DMS79 (cell line): ENCODE measurements around the gene L3MBTL4.

Experiments used
- DNase-seq: peaks from one replicate; lab custom pipeline; 2025; lab: John Stamatoyannopoulos, UW

The L3MBTL4 gene

DNA sequence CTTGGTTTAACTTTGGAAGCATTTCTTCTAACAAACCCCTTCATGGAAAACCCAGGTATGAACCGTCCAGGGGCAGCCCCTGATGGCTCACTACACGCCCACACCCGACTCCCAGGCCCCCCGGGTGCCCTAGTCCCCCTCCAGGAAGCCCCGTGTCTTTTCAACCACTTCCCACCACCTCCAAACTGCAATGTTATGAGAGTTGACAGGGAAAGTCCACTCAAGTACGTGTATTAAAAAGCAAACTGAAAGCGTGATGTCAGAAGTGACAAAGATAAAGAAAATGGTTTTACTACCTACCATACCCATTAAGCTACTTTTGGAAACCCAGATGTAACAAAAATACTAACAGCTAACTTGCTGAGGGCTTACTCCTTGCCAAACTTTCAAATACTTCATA is 51.5 kb downstream of the L3MBTL4 start:
- no peak for DNase-seq

DNA sequence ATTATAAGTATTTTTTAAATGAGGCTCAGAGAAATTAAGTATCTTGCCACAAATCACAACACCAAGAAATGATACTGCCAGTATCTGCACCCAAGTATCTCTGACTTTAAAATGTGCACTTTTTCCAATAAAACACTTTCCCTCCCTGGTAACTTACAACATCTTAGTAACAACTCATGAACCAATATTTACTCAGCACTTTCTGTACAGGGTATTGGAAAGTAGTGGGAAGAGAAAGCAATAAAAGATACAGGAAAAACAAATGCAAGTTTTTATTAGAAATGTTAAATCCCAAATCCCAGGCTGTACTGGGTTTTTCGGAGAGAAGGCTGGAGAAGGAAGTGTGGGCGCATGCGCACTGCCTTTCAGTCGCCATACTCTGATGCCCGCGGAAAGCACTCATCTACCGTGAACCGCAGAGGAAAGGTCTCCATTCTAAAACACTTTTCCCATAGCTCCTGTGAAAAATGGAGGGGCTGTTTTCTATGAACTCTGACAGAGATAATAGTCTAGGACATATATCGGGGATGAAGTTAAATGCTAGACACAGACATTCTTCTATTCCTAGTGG is 52.1 kb downstream of the L3MBTL4 start:
- no peak for DNase-seq

DNA sequence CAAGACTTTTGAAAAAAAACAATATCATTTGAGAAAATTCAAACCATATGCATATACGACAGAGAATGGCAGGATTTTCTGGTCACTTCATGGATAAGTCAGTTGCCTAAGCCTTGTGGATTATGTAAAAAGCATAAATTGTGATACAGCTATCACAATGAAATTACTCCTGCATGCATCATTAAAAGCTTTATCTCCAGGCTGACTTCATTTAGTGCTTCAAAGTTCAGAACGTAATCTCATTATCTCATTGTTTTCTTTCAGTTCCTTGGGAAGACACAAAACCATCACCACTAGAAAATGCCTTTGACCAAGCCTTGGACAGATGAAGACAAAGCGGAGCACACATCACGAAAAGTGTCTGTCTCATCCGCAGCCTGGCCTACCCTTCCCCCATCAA is 57.0 kb downstream of the L3MBTL4 start:
- no peak for DNase-seq

DNA sequence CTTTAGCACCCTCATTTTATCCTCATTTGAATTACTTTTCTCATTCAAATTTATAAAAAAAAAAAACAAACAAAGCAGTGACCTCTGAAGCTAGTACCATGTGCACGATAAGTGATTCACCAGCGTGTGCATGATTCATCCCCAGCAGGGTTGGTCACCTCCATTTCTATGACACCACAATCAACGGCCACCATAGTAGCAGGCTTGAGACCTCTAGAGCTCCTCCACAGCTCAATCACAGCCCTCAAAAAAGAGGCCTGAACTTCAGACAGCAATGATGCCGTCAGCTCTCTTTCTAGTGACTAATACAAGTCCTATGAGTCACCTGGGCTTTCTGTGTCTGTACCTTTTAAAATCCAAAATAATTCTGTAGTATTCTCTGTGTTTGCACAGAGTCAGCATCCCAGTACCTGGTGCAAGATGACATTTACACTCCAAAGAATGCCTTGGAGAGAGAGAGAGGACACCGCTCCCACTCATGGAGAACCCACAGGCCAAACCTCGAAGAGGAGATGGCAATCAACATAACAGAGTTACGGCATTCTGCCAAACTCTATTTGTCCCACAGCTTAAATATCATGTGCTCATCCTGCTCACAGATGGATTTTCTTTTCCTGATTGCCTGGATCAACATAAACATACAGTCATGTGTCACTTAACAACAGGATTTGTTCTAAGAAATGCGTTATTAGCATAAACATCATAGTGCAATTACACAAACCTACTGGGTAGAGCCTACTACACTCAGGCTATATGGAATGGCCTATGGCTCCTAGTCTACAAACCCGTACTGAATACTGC is 58.7 kb downstream of the L3MBTL4 start:
- DNase-seq, result no peak

DNA sequence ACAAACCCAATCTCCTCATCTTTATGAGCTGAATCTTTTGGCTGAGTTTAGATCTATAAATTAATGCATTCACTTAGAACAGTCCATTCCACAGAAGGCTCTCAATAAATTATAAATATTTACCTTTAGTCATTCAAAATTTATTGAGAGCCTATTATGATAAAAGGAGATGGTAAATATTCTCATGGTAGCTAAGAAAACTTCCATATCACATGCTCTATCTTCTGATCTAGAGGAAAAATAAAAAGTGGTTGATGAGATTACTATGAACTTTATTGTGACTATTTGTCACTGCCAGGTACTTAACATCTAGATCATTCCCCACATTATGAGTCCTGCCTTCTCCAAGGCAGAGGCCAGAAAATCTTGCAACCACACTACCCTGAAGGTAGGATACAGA is 62.4 kb downstream of the L3MBTL4 start:
- no peak for DNase-seq

DNA sequence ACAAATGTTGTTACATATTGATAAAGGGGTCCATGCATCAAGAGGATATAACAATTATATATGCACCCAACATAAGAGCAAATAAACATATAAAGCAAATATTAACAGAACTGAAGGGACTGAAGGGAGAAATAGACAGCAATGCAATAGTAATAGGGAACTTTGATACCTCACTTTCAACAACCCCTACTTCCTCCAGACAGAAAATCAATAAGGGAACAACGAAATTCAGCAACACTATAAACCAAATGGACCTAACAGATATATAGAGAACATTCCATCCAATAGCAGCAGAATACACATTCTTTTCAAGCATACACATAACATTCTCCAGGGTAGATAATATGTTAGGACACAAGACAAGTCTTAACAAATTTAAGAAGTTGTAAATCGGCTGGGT is 71.7 kb downstream of the L3MBTL4 start:
- DNase-seq, result no peak

DNA sequence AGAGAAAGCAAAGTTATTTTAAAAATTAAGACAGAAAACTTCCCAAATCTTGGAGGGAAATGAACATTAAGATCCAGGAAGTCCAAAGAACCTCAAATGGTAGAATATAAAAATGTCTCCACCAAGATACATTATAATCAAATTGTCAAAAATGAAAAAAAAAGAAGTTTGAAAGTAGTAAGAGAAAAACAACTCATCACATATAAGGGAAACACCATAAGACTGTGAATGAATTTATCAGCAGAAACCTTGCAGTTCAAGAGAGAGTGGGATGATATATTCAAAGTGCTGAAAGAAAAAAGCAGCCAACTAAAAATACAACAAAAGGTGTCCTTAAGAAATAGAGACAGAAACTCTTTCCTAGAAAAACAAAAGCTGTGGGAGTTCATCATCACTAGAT is 73.0 kb downstream of the L3MBTL4 start:
- DNase-seq, result no peak

DNA sequence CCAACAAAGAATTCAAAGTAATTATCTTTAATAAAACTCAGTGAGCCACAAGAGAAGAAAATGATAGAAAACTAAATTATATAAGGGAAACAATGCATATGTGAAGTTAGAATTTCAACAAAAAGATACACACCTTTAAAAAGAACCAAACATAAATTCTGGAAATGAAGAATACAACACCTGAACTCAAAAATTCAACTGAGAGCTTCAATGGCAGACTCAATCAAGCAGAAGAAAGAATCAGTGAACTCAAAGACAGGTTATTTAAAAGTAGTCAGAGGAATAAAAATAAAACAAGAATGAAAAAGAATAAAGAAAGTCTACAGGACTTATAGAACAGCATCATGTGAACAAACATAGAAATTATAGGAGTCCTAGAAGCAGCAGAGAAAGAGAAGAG is 73.4 kb downstream of the L3MBTL4 start:
- DNase-seq, result no peak

DNA sequence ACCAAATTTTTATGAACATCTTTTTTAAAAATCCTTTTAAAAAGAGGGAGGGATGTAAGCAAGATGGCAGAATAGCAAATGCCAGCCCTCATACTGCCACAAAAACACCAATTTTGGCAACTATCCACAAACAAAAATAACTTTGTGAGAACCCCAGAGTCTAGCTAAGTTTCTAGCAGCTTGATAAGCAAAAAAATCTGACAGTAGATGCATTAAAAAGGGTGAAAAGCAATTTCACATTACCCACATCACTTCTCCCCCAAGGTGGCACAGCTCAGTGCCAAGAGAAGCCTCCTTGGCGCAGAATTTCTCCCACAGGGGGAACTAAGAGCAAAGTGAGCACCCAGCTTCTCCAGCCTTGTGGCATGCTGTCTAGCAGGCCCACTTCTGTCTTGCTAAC is 74.6 kb downstream of the L3MBTL4 start:
- no peak for DNase-seq

DNA sequence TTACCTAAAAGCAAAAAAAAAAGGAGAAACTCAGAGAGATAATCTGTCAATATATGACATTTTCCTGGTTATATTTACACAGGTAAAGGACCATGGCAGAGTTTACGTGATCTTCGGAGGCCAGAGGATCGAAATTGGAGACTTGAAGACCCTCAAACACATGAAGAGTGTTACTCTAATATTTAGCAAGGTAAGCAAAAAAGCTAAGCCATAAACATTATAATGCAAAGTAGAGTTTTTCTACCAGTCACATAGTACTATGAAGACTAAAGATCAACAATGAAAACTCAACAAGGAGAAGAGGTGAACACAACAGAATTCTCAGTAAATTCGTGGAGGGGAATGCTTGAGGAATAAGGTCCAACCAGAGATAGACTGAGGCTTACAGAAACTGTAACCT is 78.5 kb downstream of the L3MBTL4 start:
- DNase-seq, result no peak

DNA sequence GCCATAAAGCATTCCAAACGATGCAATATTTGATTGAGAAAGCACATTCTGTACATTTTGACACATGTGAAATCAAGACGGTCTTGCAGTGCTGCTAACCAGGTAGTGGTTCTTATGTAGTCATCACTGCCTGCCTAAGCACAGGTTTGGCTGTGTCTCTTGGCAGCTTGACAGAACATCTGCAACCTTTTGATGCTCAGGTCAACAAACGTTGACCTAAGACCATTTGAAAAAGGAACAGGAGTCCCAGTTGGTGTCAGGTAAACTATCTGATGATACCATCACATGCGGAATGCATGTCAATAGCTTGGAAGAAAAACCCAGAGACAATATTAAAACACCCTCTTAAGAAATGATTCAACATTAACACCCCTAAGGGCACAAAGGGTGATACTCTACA is 80.7 kb downstream of the L3MBTL4 start:
- DNase-seq, result no peak

DNA sequence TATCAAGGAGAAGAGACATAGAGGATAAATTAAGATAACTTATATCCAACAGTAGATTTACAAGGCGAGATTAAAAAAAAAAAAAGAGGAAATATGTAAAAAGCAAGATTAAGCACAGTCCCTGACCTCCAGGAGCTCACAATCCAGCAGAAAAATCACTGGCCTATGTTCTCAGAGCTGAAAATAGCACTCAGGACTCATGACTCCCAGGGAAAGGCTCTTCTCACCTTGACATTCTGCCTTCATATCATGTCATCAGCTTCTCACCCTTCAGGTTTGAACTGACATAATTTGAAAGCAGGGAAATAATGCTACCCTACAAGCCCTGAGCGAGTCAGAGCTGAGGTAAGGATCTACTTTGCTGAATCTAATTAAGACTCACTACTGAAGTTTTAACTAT is 82.8 kb downstream of the L3MBTL4 start:
- DNase-seq, result no peak

DNA sequence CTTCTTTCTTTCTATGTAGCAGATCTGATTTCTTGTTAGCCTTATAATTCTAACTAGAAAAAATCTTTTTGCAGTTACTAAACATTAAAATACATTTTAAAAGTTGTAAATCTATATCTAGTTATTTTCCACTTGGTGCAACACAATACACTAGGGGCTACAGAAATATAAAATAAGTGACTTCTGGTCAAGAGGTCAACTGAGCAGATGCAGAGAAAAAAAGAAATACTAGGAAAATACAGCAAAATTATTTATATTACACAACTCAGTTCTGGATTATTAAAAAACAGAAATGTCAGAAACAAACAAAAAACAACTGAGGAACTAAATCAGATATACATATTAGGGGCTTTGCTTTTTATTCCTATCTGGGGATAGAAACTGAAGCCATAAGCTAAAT is 83.9 kb downstream of the L3MBTL4 start:
- no peak for DNase-seq

DNA sequence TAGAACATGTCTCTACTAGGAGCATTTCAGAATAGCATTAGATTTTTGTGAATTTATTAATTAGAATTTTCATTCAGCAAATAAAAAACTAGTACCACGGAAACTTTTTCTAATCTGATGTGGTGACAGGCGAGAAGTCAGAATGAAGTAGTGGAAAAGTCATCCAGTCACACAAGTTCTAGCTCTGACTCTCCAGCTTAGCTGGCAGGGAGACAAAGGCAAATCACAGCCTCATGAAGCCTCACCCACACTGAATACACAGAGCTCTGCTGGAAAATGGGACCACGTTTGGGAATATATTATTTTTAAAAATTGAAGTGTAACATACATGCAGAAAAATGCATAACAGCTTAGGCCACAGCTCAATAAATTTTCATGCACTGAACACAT is 86.1 kb downstream of the L3MBTL4 start:
- DNase-seq, result no peak

DNA sequence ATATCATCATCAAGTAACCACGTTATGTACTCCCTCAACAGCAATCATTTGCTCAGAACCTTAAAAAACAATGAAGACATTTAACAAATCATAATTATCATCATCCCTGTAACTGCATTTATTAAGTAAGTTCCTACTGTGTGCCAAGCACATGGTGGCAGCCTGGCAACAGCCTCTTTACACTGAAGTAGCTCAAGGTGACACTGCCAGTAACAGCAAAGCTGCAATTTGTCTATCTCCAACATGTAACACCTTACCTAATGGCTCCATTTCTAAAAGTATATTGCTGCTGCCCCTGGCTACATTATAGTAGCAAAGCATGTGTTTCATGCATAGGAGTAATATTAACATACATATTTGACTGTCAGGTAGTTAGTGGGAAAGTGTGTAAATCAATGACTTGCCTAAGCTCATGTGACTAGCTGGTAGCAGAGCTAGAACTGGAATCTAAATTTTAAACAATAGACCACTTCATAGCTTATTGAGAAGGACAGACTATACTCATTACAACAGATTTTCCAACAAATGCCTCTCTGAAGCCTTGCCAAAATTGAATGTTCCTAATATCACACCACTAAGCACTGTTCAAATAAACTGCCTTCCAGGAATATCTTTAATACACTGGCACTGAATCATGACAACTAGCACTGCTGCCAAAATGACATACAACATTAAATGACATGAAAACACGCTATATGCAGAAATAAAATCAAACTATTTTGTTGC is 86.7 kb downstream of the L3MBTL4 start:
- DNase-seq, result peak; percentile 45

DNA sequence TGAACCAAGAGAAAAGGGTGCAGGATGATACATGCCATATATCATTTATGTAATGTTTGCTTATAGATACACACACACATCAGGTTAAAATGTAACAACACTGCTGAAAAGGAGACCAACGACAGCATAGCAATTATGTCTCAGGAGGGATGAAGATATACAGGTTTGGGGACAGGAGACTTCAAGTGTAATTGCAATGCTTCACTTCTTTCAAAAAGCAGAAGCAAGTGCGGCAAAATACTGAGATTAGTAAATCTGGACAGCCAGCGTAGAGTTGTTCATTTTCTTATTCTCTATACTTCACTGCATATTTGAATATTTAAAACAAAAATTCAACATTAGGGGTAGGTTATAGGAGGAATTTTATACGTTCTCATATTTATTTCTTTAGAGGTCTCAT is 87.2 kb downstream of the L3MBTL4 start:
- no peak for DNase-seq

DNA sequence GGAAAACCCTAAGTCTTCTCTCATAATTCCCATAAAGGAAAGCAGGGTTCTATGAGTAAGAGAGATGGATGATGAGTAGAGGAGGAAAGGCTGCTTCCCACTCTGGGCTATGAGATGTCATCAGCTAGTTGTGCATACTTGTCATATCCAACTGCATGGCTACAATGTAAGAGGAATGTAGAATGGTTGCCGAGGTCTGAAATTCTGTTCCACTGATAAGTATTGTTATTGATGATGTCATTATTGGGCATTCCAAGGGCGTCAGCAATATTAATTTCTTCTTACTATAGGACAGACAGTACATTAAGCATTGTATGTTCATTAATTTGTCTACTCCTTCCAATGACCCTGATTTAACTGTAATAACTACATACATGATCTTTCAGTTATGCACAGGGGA is 88.1 kb downstream of the L3MBTL4 start:
- no peak for DNase-seq

DNA sequence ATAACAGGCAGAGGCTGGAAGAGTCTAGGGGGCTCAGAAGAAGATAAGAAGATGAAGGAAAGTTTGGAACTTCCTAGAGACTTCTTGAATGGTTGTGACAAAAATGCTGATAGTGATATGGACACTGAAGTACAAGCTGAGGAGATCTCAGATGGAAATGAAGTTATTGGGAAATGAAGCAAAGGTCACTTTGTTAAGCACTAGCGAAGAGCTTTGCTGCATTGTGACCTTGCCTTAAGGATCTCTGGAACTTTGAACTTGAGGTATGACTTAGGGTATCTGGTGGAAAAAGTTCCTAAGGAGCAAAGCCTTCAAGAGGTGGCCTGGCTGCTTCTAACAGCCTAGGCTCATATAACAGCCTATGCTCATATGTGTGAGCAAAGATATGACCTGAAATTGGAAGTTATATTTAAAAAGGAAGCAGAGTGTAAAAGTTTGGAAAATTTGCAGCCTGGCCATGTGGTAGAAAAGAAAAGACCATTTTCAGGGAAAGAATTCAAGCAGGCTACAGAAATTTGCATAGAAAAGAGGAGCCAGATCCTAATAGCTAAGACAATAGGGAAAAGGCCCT is 91.3 kb downstream of the L3MBTL4 start:
- no peak for DNase-seq

DNA sequence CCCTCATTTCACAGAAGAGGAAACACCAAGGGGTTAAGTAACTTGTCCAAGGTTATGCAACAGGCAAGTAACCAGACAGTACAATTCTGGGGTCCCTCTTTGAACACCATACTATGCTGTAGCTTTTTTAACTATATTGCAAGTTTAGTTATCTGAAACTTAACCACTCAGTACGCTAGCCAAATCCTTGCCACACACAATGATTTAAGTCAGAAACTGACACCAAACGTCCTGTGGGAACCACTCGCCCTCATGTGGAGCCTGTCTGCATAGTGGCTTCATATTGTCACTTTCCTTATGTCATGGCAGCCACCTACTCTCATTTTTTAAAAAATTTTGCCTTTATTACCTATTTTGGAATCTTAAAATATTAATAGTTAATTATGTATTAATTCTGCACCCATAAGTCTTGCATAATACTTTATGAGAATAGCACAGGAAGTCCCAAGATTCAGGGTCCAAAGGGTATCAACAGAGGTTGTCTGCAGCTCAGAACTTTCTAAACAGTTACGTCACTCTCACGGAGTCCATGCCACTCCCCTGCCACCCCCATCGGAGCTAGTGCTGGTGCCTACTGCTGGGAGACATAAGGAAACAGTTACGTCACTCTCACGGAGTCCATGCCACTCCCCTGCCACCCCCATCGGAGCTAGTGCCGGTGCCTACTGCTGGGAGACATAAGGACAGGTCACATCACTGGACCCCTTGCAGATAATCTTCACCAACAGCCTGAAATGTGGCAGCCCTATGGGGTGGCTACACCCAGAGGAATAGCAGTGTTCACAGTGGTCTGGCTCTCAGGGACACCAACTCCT is 99.0 kb downstream of the L3MBTL4 start:
- DNase-seq, result no peak

DNA sequence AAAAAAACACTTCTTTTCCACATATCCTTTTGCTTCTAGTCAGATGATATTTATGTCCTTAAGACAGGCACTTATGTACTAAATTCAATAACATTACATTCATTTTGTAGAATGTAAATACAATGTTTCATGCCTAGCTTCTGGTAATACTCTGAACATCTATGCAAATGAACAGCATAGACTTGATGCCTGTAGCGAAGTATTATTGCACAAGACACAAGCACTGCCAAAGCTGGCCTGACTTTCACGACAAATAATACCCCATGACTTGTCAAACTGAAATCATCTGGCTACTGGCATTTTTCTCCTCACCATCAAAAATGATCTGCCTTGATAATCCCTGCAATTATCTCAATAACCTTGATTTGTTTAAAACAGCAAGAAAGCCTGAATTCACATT is 101.3 kb downstream of the L3MBTL4 start:
- no peak for DNase-seq

DNA sequence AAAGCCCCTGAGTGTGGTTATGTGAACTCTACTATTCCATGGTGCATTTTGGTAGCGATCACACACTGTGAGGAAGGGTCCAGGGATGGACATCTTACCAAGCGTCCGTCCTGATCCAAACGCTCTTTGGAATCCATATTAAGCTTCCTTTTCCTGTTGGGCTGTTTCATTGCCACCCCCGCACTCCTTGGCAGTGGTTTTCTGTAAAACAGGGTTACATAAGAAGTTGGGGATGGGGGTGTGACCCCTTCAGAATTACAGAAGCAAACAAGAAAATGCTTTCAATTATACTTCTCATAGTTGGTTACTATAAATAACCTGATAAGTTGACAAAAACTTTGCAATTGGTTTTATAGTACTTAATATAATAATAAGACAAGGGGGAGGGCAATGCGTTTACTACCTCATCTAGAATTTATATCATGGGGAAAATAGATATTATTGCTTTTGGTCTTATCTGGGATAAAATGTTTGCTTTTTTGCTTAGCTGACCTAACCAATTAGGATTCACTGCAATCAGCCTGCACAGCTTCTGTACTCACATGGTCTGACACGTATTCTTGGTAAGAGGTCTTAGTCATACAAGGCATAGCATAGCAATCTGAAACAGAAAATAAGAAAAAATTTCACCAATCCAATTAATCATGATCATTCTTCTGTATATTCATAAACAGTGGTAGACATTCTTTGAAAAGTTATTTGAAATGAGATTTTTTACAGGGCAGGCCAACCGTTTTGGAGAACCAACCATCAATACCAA is 103.1 kb downstream of the L3MBTL4 start:
- no peak for DNase-seq
